HL-60/S4 (cell line): Measurements from ENCODE around the gene R3HCC1L.
"Not testable (repeated sequence)": the region's sequence is repeated elsewhere in the genome, so short reads cannot be mapped to it uniquely, and the experiment has no call there.

ENCODE experiments used
- in situ Hi-C: fragments of 300-500 bp; cut with MboI; formaldehyde crosslinking; loops from 2 replicates; pipeline ENCODE4 v1.14.3; 2022; ENCODE audit warnings: low sequenced_read_pairs

The R3HCC1L gene

GRCh38 chr10:98170249-98171117 is 36.0 kb downstream of the R3HCC1L start:
- in situ Hi-C loops, result no loop called here

- in situ Hi-C loops, result no loop called here
Observed at GRCh38 chr10:98172073-98172472, 37.6 kb downstream of the R3HCC1L start.

GRCh38 chr10:98172495-98172894 is 38.0 kb downstream of the R3HCC1L start:
- in situ Hi-C loops, result no loop called here

GRCh38 chr10:98173260-98173659 is 38.8 kb downstream of the R3HCC1L start:
- in situ Hi-C loops, result no loop called here

- in situ Hi-C loops, result not testable (repeated sequence)
Observed at GRCh38 chr10:98182351-98182915, 48.0 kb downstream of the R3HCC1L start.

GRCh38 chr10:98186681-98187080 is 52.2 kb downstream of the R3HCC1L start:
- in situ Hi-C loops, result no loop called here

- in situ Hi-C loops, result not testable (repeated sequence)
Observed at GRCh38 chr10:98190773-98191172, 56.3 kb downstream of the R3HCC1L start.

- in situ Hi-C loops, result no loop called here
Observed at GRCh38 chr10:98193037-98193436, 58.6 kb downstream of the R3HCC1L start.

GRCh38 chr10:98194633-98195032 is 60.2 kb downstream of the R3HCC1L start:
- in situ Hi-C loops, result no loop called here

GRCh38 chr10:98195120-98195519 is 60.7 kb downstream of the R3HCC1L start:
- in situ Hi-C loops, result no loop called here

GRCh38 chr10:98196985-98197384 is 62.5 kb downstream of the R3HCC1L start:
- in situ Hi-C loops, result no loop called here

- in situ Hi-C loops, result no loop called here
Observed at GRCh38 chr10:98201760-98202159, 67.3 kb downstream of the R3HCC1L start.

GRCh38 chr10:98202378-98202777 is 67.9 kb downstream of the R3HCC1L start:
- in situ Hi-C loops, result no loop called here

- in situ Hi-C loops, result no loop called here
Observed at GRCh38 chr10:98205351-98205750, 70.9 kb downstream of the R3HCC1L start.

- in situ Hi-C loops, result no loop called here
Observed at GRCh38 chr10:98208925-98209324, 74.5 kb downstream of the R3HCC1L start.

- in situ Hi-C loops, result no loop called here
Observed at GRCh38 chr10:98209441-98209840, 75.0 kb downstream of the R3HCC1L start.

GRCh38 chr10:98212196-98212595 is 77.7 kb downstream of the R3HCC1L start:
- in situ Hi-C loops, result no loop called here

GRCh38 chr10:98213740-98214139 is 79.3 kb downstream of the R3HCC1L start:
- in situ Hi-C loops, result no loop called here

- in situ Hi-C loops, result no loop called here
Observed at GRCh38 chr10:98215373-98215772, 80.9 kb downstream of the R3HCC1L start.

- in situ Hi-C loops, result no loop called here
Observed at GRCh38 chr10:98217801-98218200, 83.3 kb downstream of the R3HCC1L start.

- in situ Hi-C loops, result no loop called here
Observed at GRCh38 chr10:98223874-98224273, 89.4 kb downstream of the R3HCC1L start.

GRCh38 chr10:98224509-98224908 is 90.1 kb downstream of the R3HCC1L start:
- in situ Hi-C loops, result no loop called here
